ENCODE measurements around the gene COL11A2. TPM values are rescaled to one million over a fixed set of nuclear protein-coding genes. Genes with fewer than 3 reads are reported as not detected.
A peak's percentile ranks its signal among the peaks of the same experiment; 100 is the strongest.

Gene COL11A2
- total and polyA plus RNA-seq, 2 donors (not counting 3 experiments of a cell fraction or from before 2014, with no cell fraction given) = 0.65 to 1.3 TPM

DNA sequence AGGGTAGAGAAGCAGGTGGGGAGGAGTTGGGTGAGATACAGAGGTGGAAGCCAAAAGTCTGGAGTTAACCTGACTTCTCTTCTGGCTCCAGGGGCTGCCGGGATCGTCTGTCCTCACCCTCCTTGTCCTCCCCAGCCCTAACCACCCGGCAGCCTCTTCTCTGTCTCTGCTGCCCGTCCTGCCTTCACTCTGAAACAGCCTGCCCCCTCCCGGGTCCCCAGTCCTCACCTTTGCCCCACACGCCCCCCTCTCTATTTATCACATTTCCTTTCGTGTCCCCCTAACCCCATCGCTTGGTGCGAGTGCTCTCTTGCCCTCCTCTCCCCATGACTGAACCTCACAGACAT, 21.7 kb upstream of the COL11A2 start:
- Histone ChIP-seq H3K9me3 (replicated peaks; ENCODE audit: control insufficient read depth, insufficient read depth, low read length) (no peaks in the 10 kb centered on the region), H3K4me2 (ENCODE audit: insufficient read depth, low read length) (peak overlapping the region; percentile 89), H3K36me3 (ENCODE audit: control insufficient read depth in 2 of 2, extremely low read depth in 1 of 2, insufficient read depth in 2 of 2, low read length in 2 of 2) (peaks cover 0 to 3% of the 10 kb centered on the region in 2 experiments), H3K27ac (ENCODE audit: insufficient read depth, low read depth, low read length) (no peak overlapping the region), H3K4me1 (ENCODE audit: control insufficient read depth, extremely low read depth, insufficient read depth, low read length) (peaks cover 8% of the 10 kb centered on the region), H3K4me3 (replicated peaks in 1 of 3; ENCODE audit: insufficient read depth in 1 of 3, low read depth in 1 of 3, low read length in 3 of 3) (peak overlapping the region in 1 of 3 experiments; percentile 30), H3K9ac (replicated peaks; ENCODE audit: extremely low read depth, insufficient read depth, low read length) (no peak overlapping the region), H3K79me2 (ENCODE audit: control insufficient read depth, insufficient read depth, low read length) (no peaks in the 10 kb centered on the region), H2AFZ (ENCODE audit: low read depth, low read length) (peak overlapping the region; percentile 8), H3K9me1 (replicated peaks; ENCODE audit: control insufficient read depth, extremely low read depth, insufficient read depth, low read length) (no peaks in the 10 kb centered on the region), H4K20me1 (replicated peaks; ENCODE audit: control insufficient read depth, extremely low read depth, insufficient read depth, low read length) (no peaks in the 10 kb centered on the region), H3K27me3 (ENCODE audit: control insufficient read depth in 2 of 2, insufficient read depth in 2 of 2, low read length in 2 of 2) (peaks cover 3 to 10% of the 10 kb centered on the region in 2 experiments)
- POLR2A ChIA-PET = no interaction called here
- intact Hi-C loops (cut with micrococcal nuclease) (no loop called here), dilution Hi-C loops (cut with MboI; ENCODE audit: extremely low pct_ligation_motif_present, low sequenced_read_pairs) (no loop called here)
- no peak for TF ChIP-seq MAX (IDR thresholded peaks at IDR 0.05; ENCODE audit: insufficient read depth, insufficient read length)
- TF ChIP-seq EZH2 (IDR thresholded peaks at IDR 0.05; ENCODE audit: borderline replicate concordance, low read depth, low read length, severe bottlenecking) = peak; percentile 49
- no peak for DNase-seq (ENCODE audit: low read depth, low spot score)
- no TSS peak for BruUV-seq (replicated peaks)
- CTCF ChIA-PET = interaction anchor here (1.9 kb wide), 1 partner anchor 35 kb away, joined by 13 read pairs; no protein-coding TSS in a partner anchor
- no peak for FAIRE-seq

GRCh38 chr6:33213166-33213988, 21.1 kb upstream of the COL11A2 start:
- dilution Hi-C loops (cut with MboI; ENCODE audit: extremely low pct_ligation_motif_present, low sequenced_read_pairs) = no loop called here
- DNase-seq (ENCODE audit: low read depth, low spot score) = no peak
- Histone ChIP-seq H3K4me1 (ENCODE audit: control insufficient read depth, extremely low read depth, insufficient read depth, low read length) (peaks cover 8% of the 10 kb centered on the region), H3K9me3 (replicated peaks; ENCODE audit: control insufficient read depth, insufficient read depth, low read length) (no peaks in the 10 kb centered on the region), H3K27ac (ENCODE audit: insufficient read depth, low read depth, low read length) (no peak overlapping the region), H3K27me3 (ENCODE audit: control insufficient read depth in 2 of 2, insufficient read depth in 2 of 2, low read length in 2 of 2) (peaks cover 3 to 7% of the 10 kb centered on the region in 2 experiments), H3K4me2 (ENCODE audit: insufficient read depth, low read length) (peak overlapping the region; percentile 89), H3K4me3 (replicated peaks in 1 of 3; ENCODE audit: insufficient read depth in 1 of 3, low read depth in 1 of 3, low read length in 3 of 3) (peak overlapping the region; percentile 26 to 48 (median 30)), H3K79me2 (ENCODE audit: control insufficient read depth, insufficient read depth, low read length) (no peaks in the 10 kb centered on the region), H3K9me1 (replicated peaks; ENCODE audit: control insufficient read depth, extremely low read depth, insufficient read depth, low read length) (no peaks in the 10 kb centered on the region), H3K36me3 (ENCODE audit: control insufficient read depth in 2 of 2, extremely low read depth in 1 of 2, insufficient read depth in 2 of 2, low read length in 2 of 2) (peaks cover 0 to 3% of the 10 kb centered on the region in 2 experiments), H2AFZ (ENCODE audit: low read depth, low read length) (peak overlapping the region; percentile 8), H4K20me1 (replicated peaks; ENCODE audit: control insufficient read depth, extremely low read depth, insufficient read depth, low read length) (no peaks in the 10 kb centered on the region), H3K9ac (replicated peaks; ENCODE audit: extremely low read depth, insufficient read depth, low read length) (no peak overlapping the region)
- FAIRE-seq = peak; percentile 15
- no TSS peak for BruUV-seq (replicated peaks)
- ChIA-PET POLR2A (interaction anchor here (0.6 kb wide), 1 partner anchor 104 kb away, joined by 4 read pairs; the partner anchor contains the start of gene ZBTB22), CTCF (interaction anchor here (0.9 to 1.9 kb wide), 2 partner anchors 33 to 35 kb away, joined by 3 to 13 read pairs; no protein-coding TSS in a partner anchor)
- TF ChIP-seq POLR2AphosphoS5 (IDR thresholded peaks at IDR 0.05; ENCODE audit: insufficient read depth, low read depth, low read length) (peak; percentile 47), POLR2A (IDR thresholded peaks at IDR 0.05; ENCODE audit: low read depth, low read length) (peak; percentile 66)
- TF ChIP-seq, protein P1, sequence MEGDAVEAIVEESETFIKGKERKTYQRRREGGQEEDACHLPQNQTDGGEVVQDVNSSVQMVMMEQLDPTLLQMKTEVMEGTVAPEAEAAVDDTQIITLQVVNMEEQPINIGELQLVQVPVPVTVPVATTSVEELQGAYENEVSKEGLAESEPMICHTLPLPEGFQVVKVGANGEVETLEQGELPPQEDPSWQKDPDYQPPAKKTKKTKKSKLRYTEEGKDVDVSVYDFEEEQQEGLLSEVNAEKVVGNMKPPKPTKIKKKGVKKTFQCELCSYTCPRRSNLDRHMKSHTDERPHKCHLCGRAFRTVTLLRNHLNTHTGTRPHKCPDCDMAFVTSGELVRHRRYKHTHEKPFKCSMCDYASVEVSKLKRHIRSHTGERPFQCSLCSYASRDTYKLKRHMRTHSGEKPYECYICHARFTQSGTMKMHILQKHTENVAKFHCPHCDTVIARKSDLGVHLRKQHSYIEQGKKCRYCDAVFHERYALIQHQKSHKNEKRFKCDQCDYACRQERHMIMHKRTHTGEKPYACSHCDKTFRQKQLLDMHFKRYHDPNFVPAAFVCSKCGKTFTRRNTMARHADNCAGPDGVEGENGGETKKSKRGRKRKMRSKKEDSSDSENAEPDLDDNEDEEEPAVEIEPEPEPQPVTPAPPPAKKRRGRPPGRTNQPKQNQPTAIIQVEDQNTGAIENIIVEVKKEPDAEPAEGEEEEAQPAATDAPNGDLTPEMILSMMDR (IDR thresholded peaks at IDR 0.05; ENCODE audit: extremely low read depth in 1 of 2, insufficient read depth in 1 of 2, low read depth in 1 of 2, low read length in 2 of 2) = no peak
- intact Hi-C loops (cut with micrococcal nuclease) = no loop called here

Measured in endothelial cell of umbilical vein (primary cell).